Upper lobe of left lung (tissue), 4 donors: Measurements from ENCODE around the gene ZNF629.

Source experiments
- EP300 ChIP-seq, 4 donors: sonication (generic); formaldehyde crosslinking; IDR thresholded peaks; one replicate each; pipeline ENCODE4 v1.5.1; 2017; ENCODE audit warnings: antibody characterized with exemption in 4 of 4, control low read depth in 2 of 4
- POLR2A ChIP-seq, 4 donors: fragments of 450-650 bp; IDR thresholded peaks; one replicate each; pipeline ENCODE4 v1.5.1; 2016 to 2017; ENCODE audit warnings: antibody characterized with exemption in 4 of 4, mild to moderate bottlenecking in 2 of 4
- TF ChIP-seq, protein P1 (sequence below), 6 experiments: fragments of 450-650 bp in 4 of 6; fragments of 200-600 bp in 2 of 6; sonication (generic) in 2 of 6; IDR thresholded peaks; one replicate each; pipeline ENCODE4 v1.5.1; 2016 to 2019; ENCODE audit warnings: antibody characterized with exemption in 6 of 6

DNA sequence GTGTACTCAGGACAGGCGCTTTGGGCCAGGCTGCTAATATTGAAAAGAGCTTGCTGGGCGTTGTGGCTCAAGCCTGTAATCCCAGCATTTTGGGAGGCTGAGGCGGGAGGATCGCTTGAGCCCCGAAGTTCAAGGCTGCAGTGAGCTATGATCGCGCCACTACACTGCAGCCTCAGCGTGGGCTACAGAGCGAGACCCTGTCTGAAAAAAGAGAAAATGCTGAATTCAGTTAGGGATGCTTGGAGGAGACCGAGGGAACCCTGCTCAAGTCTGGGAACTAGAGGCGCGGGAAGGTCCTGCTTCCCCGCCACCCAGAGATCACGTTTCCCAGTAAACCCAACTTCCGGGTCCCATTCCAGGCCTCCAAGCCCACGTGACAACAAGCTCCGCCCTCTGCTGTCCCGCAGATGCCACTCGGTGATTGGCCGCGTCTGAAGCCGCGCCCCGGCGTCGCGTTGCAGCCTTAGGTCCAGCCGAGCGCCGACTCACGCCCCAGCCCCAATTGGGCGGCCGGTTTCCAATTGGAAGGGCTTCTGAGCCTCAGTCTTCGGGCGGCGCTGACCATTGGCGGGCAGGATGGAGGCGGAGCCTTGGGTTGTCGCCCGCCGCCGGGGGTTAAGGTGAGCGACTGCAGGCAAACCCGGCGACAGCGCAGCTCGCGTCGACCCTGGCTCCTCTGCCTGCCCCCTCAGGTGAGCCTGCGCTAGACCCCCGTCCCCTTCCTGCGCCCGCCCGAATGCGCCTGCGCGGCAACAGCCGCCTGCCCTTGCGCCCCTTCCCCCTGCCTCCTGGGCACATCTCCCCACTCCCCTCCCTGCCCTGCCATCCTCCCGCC lies 39.0 kb downstream of the ZNF629 start, which contains the start of gene PHKG2:
- TF ChIP-seq EP300 (IDR thresholded peaks at IDR 0.05) (no peak), POLR2A (IDR thresholded peaks at IDR 0.05) (peak in 2 of 4 donors; percentile 54 to 77)
- TF ChIP-seq, protein P1, sequence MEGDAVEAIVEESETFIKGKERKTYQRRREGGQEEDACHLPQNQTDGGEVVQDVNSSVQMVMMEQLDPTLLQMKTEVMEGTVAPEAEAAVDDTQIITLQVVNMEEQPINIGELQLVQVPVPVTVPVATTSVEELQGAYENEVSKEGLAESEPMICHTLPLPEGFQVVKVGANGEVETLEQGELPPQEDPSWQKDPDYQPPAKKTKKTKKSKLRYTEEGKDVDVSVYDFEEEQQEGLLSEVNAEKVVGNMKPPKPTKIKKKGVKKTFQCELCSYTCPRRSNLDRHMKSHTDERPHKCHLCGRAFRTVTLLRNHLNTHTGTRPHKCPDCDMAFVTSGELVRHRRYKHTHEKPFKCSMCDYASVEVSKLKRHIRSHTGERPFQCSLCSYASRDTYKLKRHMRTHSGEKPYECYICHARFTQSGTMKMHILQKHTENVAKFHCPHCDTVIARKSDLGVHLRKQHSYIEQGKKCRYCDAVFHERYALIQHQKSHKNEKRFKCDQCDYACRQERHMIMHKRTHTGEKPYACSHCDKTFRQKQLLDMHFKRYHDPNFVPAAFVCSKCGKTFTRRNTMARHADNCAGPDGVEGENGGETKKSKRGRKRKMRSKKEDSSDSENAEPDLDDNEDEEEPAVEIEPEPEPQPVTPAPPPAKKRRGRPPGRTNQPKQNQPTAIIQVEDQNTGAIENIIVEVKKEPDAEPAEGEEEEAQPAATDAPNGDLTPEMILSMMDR (IDR thresholded peaks at IDR 0.05), result peak in 3 of 6 experiments; percentile 4 to 38 (median 18)
